Measurements from ENCODE around the gene TMEM121. TPM values are rescaled to one million over a fixed set of nuclear protein-coding genes. Genes with fewer than 3 reads are reported as not detected.
"Not testable (repeated sequence)": the region's sequence is repeated elsewhere in the genome, so short reads cannot be mapped to it uniquely, and the experiment has no call there.

The TMEM121 gene
- total and polyA plus RNA-seq, 10 of the 15 experiments (the other 5 are each of a cell fraction or from before 2014, with no cell fraction given) = 0.04 to 4.9 (median 1.2) TPM; not detected in 2

- H4K20me1 ChIP-seq (ENCODE audit: control insufficient read depth, insufficient read depth); DNase-seq (ENCODE audit: low read depth, low spot score); CTCF ChIA-PET; H3K36me3 ChIP-seq (ENCODE audit: control insufficient read depth in 2 of 2, insufficient read depth in 2 of 2, low read length in 1 of 2); H3K9me3 ChIP-seq (replicated peaks; ENCODE audit: control insufficient read depth, insufficient read depth, low read length); H3K27me3 ChIP-seq (replicated peaks in 1 of 2; ENCODE audit: control insufficient read depth in 2 of 2, insufficient read depth in 2 of 2, low read length in 1 of 2); in situ Hi-C loops (cut with MboI); H3K27ac ChIP-seq (ENCODE audit: control insufficient read depth, insufficient read depth); FAIRE-seq; H2AFZ ChIP-seq (ENCODE audit: control insufficient read depth, low read depth, low read length); H3K4me3 ChIP-seq; BruUV-seq (replicated peaks); POLR2A ChIA-PET; H3K79me2 ChIP-seq (ENCODE audit: control insufficient read depth, insufficient read depth, low read length); RAD21 ChIA-PET (ENCODE audit: unreplicated experiment); intact Hi-C loops (cut with micrococcal nuclease; ENCODE audit: unreplicated experiment); H3K4me1 ChIP-seq (ENCODE audit: control insufficient read depth, insufficient read depth, low read length); SMC1A ChIA-PET (ENCODE audit: uncharacterized antibody, unreplicated experiment); H3K9ac ChIP-seq (ENCODE audit: control insufficient read depth, insufficient read depth, low read length); ATAC-seq; H3K4me2 ChIP-seq (ENCODE audit: control insufficient read depth, insufficient read depth): not testable (repeated sequence)
- 85% methylated on average over 16 of the region's 24 CpGs for WGBS (ENCODE audit: insufficient coverage, insufficient replicate concordance, low lambda C conversion rate, missing lambda C conversion rate)
Observed at GRCh38 chr14:105547072-105547471, 20.7 kb downstream of the TMEM121 start.

- in situ Hi-C loops (cut with MboI) = no loop called here
- H3K9ac ChIP-seq (ENCODE audit: control insufficient read depth, insufficient read depth, low read length) = no peak overlapping the region
- no peaks in the 10 kb centered on the region for H3K36me3 ChIP-seq (ENCODE audit: control insufficient read depth in 2 of 2, insufficient read depth in 2 of 2, low read length in 1 of 2)
- ATAC-seq = no peak
- DNase-seq (ENCODE audit: low read depth, low spot score) = no peak
- CTCF ChIA-PET = interaction anchor here (0.8 to 2.1 kb wide), 4 partner anchors 10 to 870 kb away, joined by 3 to 9 read pairs (median 8); no protein-coding TSS in a partner anchor
- no TSS peak for BruUV-seq (replicated peaks)
- H2AFZ ChIP-seq (ENCODE audit: control insufficient read depth, low read depth, low read length) = no peak overlapping the region
- no peaks in the 10 kb centered on the region; a peak in 1 of 4 replicates for H3K27me3 ChIP-seq (replicated peaks in 1 of 2; ENCODE audit: control insufficient read depth in 2 of 2, insufficient read depth in 2 of 2, low read length in 1 of 2)
- intact Hi-C loops (cut with micrococcal nuclease; ENCODE audit: unreplicated experiment) = no loop called here
- no peaks in the 10 kb centered on the region for H3K79me2 ChIP-seq (ENCODE audit: control insufficient read depth, insufficient read depth, low read length)
- no peaks in the 10 kb centered on the region for H3K4me1 ChIP-seq (ENCODE audit: control insufficient read depth, insufficient read depth, low read length)
- RAD21 ChIA-PET (ENCODE audit: unreplicated experiment) = no interaction called here
- H4K20me1 ChIP-seq (ENCODE audit: control insufficient read depth, insufficient read depth) = no peaks in the 10 kb centered on the region
- H3K9me3 ChIP-seq (replicated peaks; ENCODE audit: control insufficient read depth, insufficient read depth, low read length) = no peaks in the 10 kb centered on the region; the same call in 1 of the 3 replicates
- POLR2A ChIA-PET = no interaction called here
- H3K27ac ChIP-seq (ENCODE audit: control insufficient read depth, insufficient read depth) = no peak overlapping the region
- 89% methylated on average over 31 of the region's 38 CpGs for WGBS (ENCODE audit: insufficient coverage, insufficient replicate concordance, low lambda C conversion rate, missing lambda C conversion rate)
- SMC1A ChIA-PET (ENCODE audit: uncharacterized antibody, unreplicated experiment) = no interaction called here
- no peak for FAIRE-seq
- no peak overlapping the region for H3K4me3 ChIP-seq
- H3K4me2 ChIP-seq (ENCODE audit: control insufficient read depth, insufficient read depth) = no peak overlapping the region
- TF ChIP-seq BCLAF1 (IDR thresholded peaks at IDR 0.05) = no peak
- no peak for TF ChIP-seq BHLHE40 (IDR thresholded peaks at IDR 0.05; ENCODE audit: borderline replicate concordance in 1 of 2, low read depth in 2 of 2, low read length in 1 of 2)
- TF ChIP-seq, protein P1, sequence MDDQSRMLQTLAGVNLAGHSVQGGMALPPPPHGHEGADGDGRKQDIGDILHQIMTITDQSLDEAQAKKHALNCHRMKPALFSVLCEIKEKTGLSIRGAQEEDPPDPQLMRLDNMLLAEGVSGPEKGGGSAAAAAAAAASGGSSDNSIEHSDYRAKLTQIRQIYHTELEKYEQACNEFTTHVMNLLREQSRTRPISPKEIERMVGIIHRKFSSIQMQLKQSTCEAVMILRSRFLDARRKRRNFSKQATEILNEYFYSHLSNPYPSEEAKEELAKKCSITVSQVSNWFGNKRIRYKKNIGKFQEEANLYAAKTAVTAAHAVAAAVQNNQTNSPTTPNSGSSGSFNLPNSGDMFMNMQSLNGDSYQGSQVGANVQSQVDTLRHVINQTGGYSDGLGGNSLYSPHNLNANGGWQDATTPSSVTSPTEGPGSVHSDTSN (IDR thresholded peaks at IDR 0.05; ENCODE audit: insufficient replicate concordance, low read depth, low read length) = no peak
- TF ChIP-seq, protein P2, sequence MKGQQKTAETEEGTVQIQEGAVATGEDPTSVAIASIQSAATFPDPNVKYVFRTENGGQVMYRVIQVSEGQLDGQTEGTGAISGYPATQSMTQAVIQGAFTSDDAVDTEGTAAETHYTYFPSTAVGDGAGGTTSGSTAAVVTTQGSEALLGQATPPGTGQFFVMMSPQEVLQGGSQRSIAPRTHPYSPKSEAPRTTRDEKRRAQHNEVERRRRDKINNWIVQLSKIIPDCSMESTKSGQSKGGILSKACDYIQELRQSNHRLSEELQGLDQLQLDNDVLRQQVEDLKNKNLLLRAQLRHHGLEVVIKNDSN (IDR thresholded peaks at IDR 0.05; ENCODE audit: borderline replicate concordance, extremely low read length, insufficient read depth, low read depth, low read length) = no peak
- no peak for TF ChIP-seq RAD21 (IDR thresholded peaks at IDR 0.05; ENCODE audit: insufficient read depth, low read depth, low read length)
- no peak for TF ChIP-seq RB1 (IDR thresholded peaks at IDR 0.05; ENCODE audit: borderline replicate concordance)
- no peak for TF ChIP-seq GABPA (IDR thresholded peaks at IDR 0.05; ENCODE audit: low read depth)
- no peak for TF ChIP-seq MEF2A (IDR thresholded peaks at IDR 0.05; ENCODE audit: insufficient read depth, low read depth, low read length)
- TF ChIP-seq TARDBP (IDR thresholded peaks at IDR 0.05; ENCODE audit: borderline replicate concordance) = no peak
- TF ChIP-seq, protein P3, sequence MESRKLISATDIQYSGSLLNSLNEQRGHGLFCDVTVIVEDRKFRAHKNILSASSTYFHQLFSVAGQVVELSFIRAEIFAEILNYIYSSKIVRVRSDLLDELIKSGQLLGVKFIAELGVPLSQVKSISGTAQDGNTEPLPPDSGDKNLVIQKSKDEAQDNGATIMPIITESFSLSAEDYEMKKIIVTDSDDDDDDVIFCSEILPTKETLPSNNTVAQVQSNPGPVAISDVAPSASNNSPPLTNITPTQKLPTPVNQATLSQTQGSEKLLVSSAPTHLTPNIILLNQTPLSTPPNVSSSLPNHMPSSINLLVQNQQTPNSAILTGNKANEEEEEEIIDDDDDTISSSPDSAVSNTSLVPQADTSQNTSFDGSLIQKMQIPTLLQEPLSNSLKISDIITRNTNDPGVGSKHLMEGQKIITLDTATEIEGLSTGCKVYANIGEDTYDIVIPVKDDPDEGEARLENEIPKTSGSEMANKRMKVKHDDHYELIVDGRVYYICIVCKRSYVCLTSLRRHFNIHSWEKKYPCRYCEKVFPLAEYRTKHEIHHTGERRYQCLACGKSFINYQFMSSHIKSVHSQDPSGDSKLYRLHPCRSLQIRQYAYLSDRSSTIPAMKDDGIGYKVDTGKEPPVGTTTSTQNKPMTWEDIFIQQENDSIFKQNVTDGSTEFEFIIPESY (IDR thresholded peaks at IDR 0.05) = no peak
Observed at GRCh38 chr14:105547741-105548169, 21.4 kb downstream of the TMEM121 start.

Measured in GM12878 (cell line).